HG02885 (cell line): Measurements from ENCODE around the gene EFL1.
A peak's percentile ranks its signal among the peaks of the same experiment; 100 is the strongest.

Experiments
- ATAC-seq: cut with Tn5 transposase; IDR thresholded peaks from one replicate; pipeline ENCODE4 v1.9.1; 2021; ENCODE audit warnings: mild to moderate bottlenecking; ENCODE audit not compliant: unreplicated experiment, poor library complexity

EFL1 gene

GRCh38 chr15:82129149-82129692 is 133.3 kb downstream of the EFL1 start:
- ATAC-seq = no peak

DNA sequence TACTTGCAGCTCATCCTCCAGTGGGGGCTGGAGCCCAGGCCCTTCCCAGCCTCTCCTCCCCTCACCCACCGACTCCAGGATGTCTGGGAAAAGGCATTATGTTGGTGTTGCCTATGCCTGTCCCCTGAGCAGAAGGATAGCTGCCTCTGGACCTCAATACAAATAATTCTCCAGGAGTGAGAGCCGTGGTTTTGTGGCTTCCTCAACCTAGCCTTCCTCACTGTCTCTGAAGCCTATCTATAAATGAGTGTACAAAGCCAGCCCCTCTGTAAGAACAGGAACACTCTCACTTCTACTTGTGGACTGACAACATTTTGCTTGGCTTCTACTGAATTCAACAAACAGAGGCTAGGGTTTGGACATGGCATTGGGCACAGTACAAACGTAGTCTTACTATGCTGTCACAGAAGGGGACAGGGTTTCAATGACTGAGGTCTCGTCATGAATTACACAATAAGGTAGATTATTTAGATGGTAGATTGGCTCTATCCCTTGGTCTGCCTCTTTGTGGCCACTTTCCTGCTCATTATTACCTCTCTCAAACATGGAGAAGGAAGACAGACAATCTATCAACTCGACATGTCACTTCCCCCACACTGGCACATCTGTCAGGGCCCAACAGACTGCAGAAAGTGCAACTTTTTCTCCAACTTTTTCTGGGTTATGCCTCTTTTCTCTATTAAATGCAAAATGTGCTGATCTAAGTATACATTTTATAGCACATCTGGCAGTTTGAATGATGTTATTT is 134.0 kb downstream of the EFL1 start:
- ATAC-seq = peak; percentile 59

DNA sequence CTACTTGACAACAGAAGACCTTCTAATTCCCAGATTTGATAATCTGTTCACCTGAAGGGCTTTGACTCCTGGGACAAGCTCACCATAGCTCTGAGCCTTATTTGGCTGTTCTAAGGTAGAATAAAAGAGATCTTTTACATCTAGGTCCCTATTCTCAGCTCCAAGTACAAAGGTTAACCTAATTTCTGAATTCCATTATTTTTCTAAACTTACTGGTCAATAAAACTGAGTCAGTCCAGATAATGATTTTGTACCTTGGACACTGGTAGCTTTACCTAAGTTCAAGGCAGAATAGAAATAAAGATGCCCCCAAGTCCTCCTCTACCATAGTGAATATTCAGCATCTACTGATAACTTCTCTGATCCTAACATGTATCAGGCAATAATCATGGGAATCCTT is 135.0 kb downstream of the EFL1 start:
- ATAC-seq = no peak

- ATAC-seq = no peak
These were observed 136.2 kb downstream of the EFL1 start for GRCh38 chr15:82126346-82126745.

- no peak for ATAC-seq
These were observed 137.9 kb downstream of the EFL1 start for GRCh38 chr15:82124331-82125263.

GRCh38 chr15:82122746-82123400 is 139.7 kb downstream of the EFL1 start:
- no peak for ATAC-seq

GRCh38 chr15:82118040-82118439 is 144.5 kb downstream of the EFL1 start:
- no peak for ATAC-seq

DNA sequence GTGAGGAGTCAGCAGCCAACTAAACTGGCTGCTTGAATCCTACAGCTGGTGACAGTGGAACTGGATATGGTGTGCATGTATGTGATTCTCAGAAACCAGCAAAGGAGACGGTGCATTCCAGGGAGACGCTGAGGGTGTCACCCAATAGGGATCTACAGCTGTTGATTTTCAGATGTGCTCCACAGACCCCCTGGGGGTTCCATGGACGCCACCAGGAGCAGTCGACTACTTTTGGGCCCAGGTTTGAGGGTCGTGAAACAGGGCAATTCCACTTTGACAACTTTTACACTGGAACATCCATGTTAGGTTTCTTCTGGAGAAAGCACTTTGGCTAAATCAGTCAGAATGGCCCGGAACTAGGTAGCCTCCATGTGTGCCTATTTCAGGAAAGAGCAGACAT is 145.2 kb downstream of the EFL1 start:
- ATAC-seq = no peak

- ATAC-seq = no peak
These were observed 147.9 kb downstream of the EFL1 start for GRCh38 chr15:82114660-82115059.

- no peak for ATAC-seq
These were observed 149.3 kb downstream of the EFL1 start for GRCh38 chr15:82113106-82113715.

- no peak for ATAC-seq
These were observed 150.6 kb downstream of the EFL1 start for GRCh38 chr15:82111918-82112317.

DNA sequence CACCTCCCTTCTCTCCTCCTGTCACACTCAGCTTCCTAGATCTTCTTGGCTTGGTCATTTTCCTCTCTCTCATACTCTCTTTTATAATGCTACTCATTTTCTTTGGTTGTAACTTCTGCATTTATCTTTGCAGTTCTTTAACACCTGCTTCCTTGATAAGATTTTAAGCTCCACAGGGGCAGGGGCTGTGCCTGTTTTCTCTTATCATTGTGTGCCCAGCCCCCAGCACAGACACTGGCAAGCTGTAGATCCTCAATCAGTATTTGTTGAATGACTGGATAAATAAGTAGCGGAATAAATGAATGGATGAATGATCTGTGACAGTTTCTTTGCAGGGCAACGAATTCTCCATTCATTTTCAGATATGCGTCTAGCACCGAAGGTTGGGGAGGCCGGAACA is 152.4 kb downstream of the EFL1 start:
- no peak for ATAC-seq

GRCh38 chr15:82108489-82109078 is 153.9 kb downstream of the EFL1 start:
- ATAC-seq = peak; percentile 82

- ATAC-seq = no peak
These were observed 155.9 kb downstream of the EFL1 start for GRCh38 chr15:82106679-82107078.

GRCh38 chr15:82105451-82106215 is 156.9 kb downstream of the EFL1 start:
- ATAC-seq = no peak

DNA sequence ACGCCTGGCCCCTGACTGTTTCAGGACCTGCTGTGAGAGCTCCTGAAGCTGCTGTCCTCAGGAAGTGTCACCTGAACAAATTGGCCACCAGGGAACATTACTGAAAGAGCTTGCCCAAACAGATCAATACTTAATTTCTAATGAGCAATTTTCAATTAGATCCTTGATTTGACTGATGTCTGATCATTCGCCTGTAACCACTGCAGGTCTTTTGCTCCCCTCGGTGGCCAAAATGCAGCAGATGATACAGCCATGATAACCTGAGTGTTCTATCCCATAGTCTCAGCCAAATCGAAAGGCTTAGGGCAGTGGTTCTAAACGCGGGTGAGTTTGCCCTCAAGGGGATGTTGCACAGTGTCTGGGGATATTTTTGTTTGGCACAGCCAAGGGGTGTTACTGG is 159.1 kb downstream of the EFL1 start:
- no peak for ATAC-seq

GRCh38 chr15:82100111-82100929 is 162.2 kb downstream of the EFL1 start:
- ATAC-seq = no peak

- no peak for ATAC-seq
These were observed 163.9 kb downstream of the EFL1 start for GRCh38 chr15:82098674-82099073.
